Activated CD4-positive, CD25-positive, alpha-beta regulatory T cell (primary cell): ENCODE data around the gene LLCFC1.
"Not testable (repeated sequence)": the region's sequence is repeated elsewhere in the genome, so short reads cannot be mapped to it uniquely, and the experiment has no call there.

Experiments used
- DNase-seq, 4 experiments: peaks; one replicate each; lab custom pipeline; 2025; lab: John Stamatoyannopoulos, UW

The LLCFC1 gene

GRCh38 chr7:142943706-142944268 lies 4.5 kb downstream of the LLCFC1 start:
- DNase-seq = no peak

- DNase-seq = no peak
Measured at GRCh38 chr7:142945001-142945400, 5.7 kb downstream of the LLCFC1 start.

DNA sequence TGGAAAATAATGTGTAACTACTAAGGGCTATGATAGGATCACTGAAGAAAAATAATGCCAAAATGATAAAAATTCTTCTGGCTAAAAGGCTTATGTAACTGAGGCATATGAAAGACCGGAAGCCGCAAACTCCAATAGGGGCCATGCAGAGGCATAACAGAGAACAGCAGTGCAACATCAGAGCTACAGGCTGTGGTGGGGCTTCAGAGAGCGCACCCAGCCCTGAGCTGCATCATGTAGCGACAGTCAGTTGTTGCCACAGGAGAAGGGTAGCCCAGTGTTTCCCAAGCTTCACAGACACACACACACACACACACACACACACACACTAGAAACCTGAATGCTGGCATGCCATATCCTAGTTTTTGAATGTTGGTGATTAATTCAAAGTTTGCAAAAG lies 9.3 kb downstream of the LLCFC1 start:
- DNase-seq = no peak

GRCh38 chr7:142950235-142950634 lies 11.0 kb downstream of the LLCFC1 start:
- DNase-seq = no peak

GRCh38 chr7:142954680-142955268 lies 15.5 kb downstream of the LLCFC1 start:
- no peak for DNase-seq

- no peak for DNase-seq
Measured at GRCh38 chr7:142956951-142957623, 17.8 kb downstream of the LLCFC1 start.

DNA sequence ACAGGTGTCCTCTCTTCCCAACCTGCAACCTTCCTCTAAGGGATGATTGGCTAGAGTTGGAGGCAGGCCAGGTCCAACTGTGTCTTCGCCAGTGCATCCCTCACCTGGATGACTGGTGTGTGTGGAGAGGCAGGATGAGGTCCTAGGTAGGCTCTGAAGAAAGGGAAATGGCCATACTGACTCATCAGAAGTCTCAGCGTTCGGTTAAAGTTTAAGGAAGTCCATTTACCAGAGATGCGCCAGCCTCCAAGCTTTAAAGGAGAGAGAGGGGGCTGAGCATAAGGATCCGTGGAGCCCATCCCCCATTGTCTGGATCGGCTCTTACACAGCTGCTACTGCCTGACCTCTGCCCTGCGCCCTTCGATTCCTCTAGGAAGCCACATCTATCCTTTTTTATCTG lies 18.4 kb downstream of the LLCFC1 start:
- no peak for DNase-seq

- DNase-seq = no peak
Measured at GRCh38 chr7:142959202-142959601, 19.9 kb downstream of the LLCFC1 start.

- no peak for DNase-seq
Measured at GRCh38 chr7:142960955-142961512, 21.8 kb downstream of the LLCFC1 start.

- no peak for DNase-seq
Measured at GRCh38 chr7:142961595-142961972, 22.3 kb downstream of the LLCFC1 start.

- DNase-seq = no peak
Measured at GRCh38 chr7:142961973-142962926, 23.0 kb downstream of the LLCFC1 start, which contains the start of gene KEL. TSS of gene KEL (minus strand) at chr7:142962363. CDS start at chr7:142962206, 157 bp downstream.

DNA sequence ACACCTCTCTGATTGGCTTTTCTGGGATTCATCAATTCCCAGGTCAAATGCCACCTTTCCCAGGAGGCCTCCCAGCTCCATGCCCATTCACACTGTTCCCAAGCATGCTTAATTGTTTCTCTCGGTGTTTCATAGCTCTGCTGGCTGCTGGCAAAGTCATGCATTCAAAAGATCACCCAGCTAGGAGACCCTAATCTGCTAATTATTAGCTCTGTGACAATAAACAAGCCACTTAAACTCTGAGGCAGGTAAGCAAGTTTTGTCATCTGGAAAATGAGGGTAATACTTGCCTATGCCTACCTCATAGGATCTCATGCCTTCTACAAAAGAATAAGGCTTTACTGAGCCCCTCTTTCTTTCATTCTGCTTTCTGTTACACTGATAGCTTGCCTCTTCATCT lies 23.7 kb downstream of the LLCFC1 start:
- DNase-seq = no peak

DNA sequence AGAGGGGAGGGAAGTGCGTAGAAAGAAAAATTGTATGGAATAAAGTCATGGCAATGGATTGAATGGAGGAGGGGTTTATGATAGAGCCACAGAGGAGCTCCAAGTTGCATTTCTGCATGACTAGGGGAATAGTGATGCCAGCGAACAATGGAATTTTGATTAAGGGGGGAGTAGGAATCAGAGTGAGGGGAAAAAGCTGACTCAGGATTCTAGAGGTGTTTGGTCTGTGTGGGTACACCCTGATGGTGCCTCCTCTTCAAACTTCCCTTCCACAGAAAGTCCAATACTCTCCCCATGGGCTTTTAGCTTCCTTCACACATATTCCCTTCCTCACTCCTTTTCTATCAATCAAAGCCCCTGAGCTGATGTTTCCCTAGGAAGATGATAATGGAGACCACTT lies 24.7 kb downstream of the LLCFC1 start:
- DNase-seq = no peak

GRCh38 chr7:142964502-142965246 lies 25.4 kb downstream of the LLCFC1 start:
- no peak for DNase-seq

DNA sequence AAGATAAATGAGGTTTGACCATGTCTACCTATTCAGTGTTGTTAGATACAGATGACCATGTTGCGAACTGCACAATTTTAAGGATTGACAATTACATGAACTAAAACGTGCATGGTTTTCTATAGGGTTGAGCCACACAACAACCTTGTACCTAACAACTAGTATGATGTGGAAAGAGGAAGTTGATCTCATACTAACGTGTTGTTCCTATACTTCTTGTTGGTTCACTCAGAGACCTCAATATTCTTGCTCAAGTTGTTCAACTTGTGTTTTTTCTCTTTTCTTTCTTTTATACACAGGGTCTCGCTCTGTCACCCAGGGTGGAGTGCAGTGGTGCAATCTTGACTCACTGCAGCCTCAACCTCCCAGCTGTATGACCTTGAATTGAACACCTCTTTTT lies 28.9 kb downstream of the LLCFC1 start:
- no peak for DNase-seq

DNA sequence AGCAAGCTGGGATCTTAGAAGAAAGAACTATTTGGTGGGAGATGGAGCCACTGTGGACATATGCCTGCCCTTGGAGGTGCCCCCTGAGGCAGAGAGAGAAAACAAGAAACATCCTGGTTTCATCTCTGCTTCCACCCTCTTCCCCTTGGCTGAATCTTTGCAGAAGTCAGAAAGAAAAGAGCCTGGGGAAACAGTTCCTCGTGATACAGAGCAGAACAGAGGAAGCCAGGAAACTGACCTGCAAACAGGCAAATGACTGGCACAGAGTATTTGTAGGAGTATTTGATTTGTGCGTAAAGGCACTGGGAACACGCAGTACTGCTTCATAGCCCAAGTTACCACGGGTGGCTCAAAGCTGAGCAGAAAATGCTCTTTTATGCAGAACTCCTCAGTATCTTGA lies 29.9 kb downstream of the LLCFC1 start:
- DNase-seq = no peak

GRCh38 chr7:142974626-142975025 lies 35.3 kb downstream of the LLCFC1 start:
- no peak for DNase-seq

- not testable (repeated sequence) for DNase-seq
Measured at GRCh38 chr7:142978402-142978801, 39.1 kb downstream of the LLCFC1 start.

DNA sequence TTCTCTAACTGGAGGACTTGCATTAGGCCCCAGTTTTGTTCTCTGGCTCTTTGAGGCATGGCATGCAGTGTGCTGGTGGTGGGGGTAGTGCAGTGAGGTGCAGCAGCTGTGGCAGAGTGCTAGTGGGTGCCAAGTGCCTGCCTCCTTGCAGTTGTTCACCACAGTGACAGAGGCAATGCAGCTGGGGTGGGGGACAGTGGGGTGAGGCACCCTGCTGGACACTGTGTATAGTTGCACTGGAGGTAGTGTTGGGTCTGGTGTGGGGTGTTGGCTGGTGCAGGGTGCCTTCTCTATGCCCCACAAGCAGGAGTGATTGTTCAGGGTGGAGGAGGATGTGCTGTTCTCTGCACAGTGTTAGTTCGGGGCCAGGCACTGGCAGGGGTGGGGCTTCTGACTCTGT lies 44.5 kb downstream of the LLCFC1 start:
- no peak for DNase-seq

- DNase-seq = no peak
Measured at GRCh38 chr7:142984297-142984696, 45.0 kb downstream of the LLCFC1 start.
